MCF 10A (cell line): ENCODE results near the gene PPP1CA. TPM values are rescaled to one million over a fixed set of nuclear protein-coding genes. Genes with fewer than 3 reads are reported as not detected.

Source experiments
- BruUV-seq: library from RNA; stranded (reverse); fragments of 400-500 nt; replicated peaks from 2 replicates; lab custom pipeline; 2021; lab: Mats Ljungman, UMichigan
- CTCF ChIA-PET: fragments of 300-600 bp; sonication (Branson Sonifier 250); formaldehyde crosslinking; extraction: SDS; loops from one replicate; lab custom pipeline; 2021; ENCODE audit warnings: antibody characterized with exemption, inconsistent platforms; lab: Yijun Ruan, JAX
- POLR2A ChIA-PET: fragments of 300-600, 350-650 bp; sonication (Branson Sonifier 250); formaldehyde crosslinking; extraction: SDS; loops from one replicate; lab custom pipeline; 2020; ENCODE audit warnings: antibody characterized with exemption, inconsistent platforms; lab: Yijun Ruan, JAX
- DNase-seq: peaks from one replicate; pipeline ENCODE4 v3.0.0-alpha.2; 2018; ENCODE audit not compliant: unreplicated experiment
- H3K27ac Mint-ChIP-seq: one replicate; pipeline ENCODE4 v1.8.0; 2022; ENCODE audit warnings: mild to moderate bottlenecking, low read depth, mixed read lengths; ENCODE audit not compliant: unreplicated experiment
- H3K27me3 Mint-ChIP-seq: one replicate; pipeline ENCODE4 v1.8.0; 2022; ENCODE audit warnings: mixed read lengths; ENCODE audit not compliant: insufficient read depth, unreplicated experiment
- H3K36me3 Mint-ChIP-seq: one replicate; pipeline ENCODE4 v1.8.0; 2022; ENCODE audit warnings: mild to moderate bottlenecking, moderate library complexity, mixed read lengths; ENCODE audit not compliant: insufficient read depth, unreplicated experiment
- H3K4me1 Mint-ChIP-seq: one replicate; pipeline ENCODE4 v1.8.0; 2022; ENCODE audit warnings: mixed read lengths; ENCODE audit not compliant: insufficient read depth, unreplicated experiment
- H3K4me3 Mint-ChIP-seq: one replicate; pipeline ENCODE4 v1.8.0; 2022; ENCODE audit warnings: mild to moderate bottlenecking, moderate library complexity, mixed read lengths; ENCODE audit not compliant: unreplicated experiment
- H3K9me3 Mint-ChIP-seq: one replicate; pipeline ENCODE4 v1.8.0; 2022; ENCODE audit warnings: mixed read lengths; ENCODE audit not compliant: unreplicated experiment
- intact Hi-C: fragments of 100-400 bp; cut with micrococcal nuclease; formaldehyde crosslinking; loops from 2 replicates; pipeline ENCODE4 v1.14.1; 2022
- total RNA-seq: library from RNA; stranded (reverse); gene quantifications from 2 replicates; pipeline ENCODE4 v1.2.3, GENCODE V29; 2022
- TF ChIP-seq, protein P1 (sequence below): fragments of 200-600 bp; IDR thresholded peaks from one replicate; pipeline ENCODE4 v1.8.0; 2022; ENCODE audit warnings: antibody characterized with exemption, mild to moderate bottlenecking; ENCODE audit not compliant: unreplicated experiment

PPP1CA gene
- total RNA-seq, 1 experiment from 2014 or later = 143 TPM

DNA sequence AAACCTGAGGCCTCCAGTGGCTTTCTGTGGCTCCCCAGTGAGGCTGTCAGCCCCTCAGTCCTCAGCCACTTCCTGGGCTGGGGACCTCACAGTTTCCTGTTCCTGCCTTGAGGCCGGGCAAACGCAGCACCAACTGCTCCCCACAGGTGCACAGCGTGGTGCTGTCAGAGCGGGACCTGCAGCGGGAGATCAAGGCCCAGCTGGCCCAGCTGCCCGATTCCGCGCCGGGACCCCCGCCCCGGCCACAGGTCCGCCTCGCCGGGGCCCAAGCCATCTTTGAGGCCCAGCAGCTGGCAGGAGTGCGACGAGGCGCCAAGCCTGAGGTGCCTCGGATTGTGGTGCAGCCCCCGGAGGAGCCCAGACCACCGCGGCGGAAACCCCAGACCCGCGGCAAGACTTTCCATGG lies 7.6 kb upstream of the PPP1CA start:
- H3K4me3 Mint-ChIP-seq = no peak overlapping the region
- peaks cover 19% of the 10 kb centered on the region for H3K36me3 Mint-ChIP-seq
- DNase-seq = no peak
- no peaks in the 10 kb centered on the region for H3K27me3 Mint-ChIP-seq
- no peaks in the 10 kb centered on the region for H3K9me3 Mint-ChIP-seq
- peaks cover 4% of the 10 kb centered on the region for H3K4me1 Mint-ChIP-seq
- ChIA-PET POLR2A (interaction anchor here (2.2 kb wide), 1 partner anchor 11 kb away, joined by 6 read pairs; no protein-coding TSS in a partner anchor), CTCF (no interaction called here)
- intact Hi-C loops = no loop called here
- TF ChIP-seq, protein P1, sequence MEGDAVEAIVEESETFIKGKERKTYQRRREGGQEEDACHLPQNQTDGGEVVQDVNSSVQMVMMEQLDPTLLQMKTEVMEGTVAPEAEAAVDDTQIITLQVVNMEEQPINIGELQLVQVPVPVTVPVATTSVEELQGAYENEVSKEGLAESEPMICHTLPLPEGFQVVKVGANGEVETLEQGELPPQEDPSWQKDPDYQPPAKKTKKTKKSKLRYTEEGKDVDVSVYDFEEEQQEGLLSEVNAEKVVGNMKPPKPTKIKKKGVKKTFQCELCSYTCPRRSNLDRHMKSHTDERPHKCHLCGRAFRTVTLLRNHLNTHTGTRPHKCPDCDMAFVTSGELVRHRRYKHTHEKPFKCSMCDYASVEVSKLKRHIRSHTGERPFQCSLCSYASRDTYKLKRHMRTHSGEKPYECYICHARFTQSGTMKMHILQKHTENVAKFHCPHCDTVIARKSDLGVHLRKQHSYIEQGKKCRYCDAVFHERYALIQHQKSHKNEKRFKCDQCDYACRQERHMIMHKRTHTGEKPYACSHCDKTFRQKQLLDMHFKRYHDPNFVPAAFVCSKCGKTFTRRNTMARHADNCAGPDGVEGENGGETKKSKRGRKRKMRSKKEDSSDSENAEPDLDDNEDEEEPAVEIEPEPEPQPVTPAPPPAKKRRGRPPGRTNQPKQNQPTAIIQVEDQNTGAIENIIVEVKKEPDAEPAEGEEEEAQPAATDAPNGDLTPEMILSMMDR = no peak
- H3K27ac Mint-ChIP-seq = no peak overlapping the region
- BruUV-seq = no TSS peak

DNA sequence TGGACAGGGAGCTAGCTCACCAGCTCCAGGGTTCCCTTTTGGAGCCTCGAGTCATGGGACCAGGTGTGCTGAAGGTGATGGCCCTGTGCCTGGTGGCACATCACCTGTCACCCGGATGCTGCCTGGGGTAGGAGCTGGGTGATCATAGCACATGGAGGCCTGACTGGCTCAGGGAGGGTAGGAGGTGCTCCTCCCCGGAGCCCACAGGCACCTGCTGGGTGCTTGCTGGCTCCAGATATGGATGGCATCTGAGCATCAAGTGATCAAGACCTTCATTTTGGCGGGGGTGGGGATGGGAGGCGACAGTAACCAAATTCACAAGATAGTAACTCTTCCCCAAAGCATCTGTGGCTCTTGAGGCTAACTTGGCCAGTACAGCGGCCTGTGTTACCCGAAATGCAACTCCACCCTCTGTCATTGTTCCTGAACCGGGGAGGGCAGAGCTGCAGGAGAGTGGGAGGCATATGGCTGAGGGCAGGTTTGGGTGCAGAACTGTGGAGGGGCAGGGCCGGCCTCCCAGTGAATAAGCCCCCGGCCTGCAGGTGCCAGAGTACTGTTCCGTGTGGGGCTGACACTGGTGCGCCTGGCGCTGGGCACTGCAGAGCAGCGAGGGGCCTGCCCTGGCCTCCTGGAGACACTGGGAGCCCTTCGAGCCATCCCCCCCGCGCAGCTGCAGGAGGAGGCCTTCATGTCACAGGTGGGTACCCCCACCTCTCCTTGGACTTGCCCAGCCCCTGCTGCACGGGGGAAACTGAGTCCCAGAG lies 7.0 kb upstream of the PPP1CA start:
- Mint-ChIP-seq H3K27me3 (no peaks in the 10 kb centered on the region), H3K4me1 (peaks cover 4% of the 10 kb centered on the region), H3K27ac (no peak overlapping the region), H3K36me3 (peaks cover 19% of the 10 kb centered on the region), H3K4me3 (no peak overlapping the region), H3K9me3 (no peaks in the 10 kb centered on the region)
- TF ChIP-seq, protein P1 = no peak
- CTCF ChIA-PET = no interaction called here
- DNase-seq = no peak
- POLR2A ChIA-PET = interaction anchor here (2.2 kb wide), 1 partner anchor 12 kb away, joined by 6 read pairs; no protein-coding TSS in a partner anchor
- BruUV-seq = no TSS peak
- intact Hi-C loops = no loop called here

DNA sequence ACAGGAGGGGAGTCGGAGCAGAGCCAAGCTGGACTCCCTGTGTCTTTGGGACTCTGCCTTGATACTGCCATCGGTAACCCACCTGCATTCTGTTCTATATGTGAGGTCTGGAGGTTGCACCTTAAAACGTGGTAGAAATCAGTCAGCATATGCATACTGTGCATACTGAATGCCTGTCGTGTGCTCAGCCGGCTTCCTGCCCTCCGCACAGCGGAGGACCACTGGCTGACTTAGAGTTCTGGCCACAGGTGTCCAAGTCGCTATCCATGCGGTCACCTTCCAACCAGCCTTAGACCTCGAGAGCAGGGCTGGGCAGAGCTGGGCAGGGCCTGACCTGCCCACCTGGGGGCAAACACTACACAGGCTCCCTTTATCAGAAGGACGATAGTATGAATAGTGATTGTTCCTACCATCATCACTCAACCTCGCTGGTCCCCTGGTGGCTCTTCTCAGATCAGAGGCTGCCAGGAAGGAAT lies 6.1 kb upstream of the PPP1CA start:
- Mint-ChIP-seq H3K9me3 (no peaks in the 10 kb centered on the region), H3K27ac (no peak overlapping the region), H3K4me3 (no peak overlapping the region), H3K27me3 (no peaks in the 10 kb centered on the region), H3K36me3 (peaks cover 18% of the 10 kb centered on the region), H3K4me1 (peaks cover 4% of the 10 kb centered on the region)
- DNase-seq = no peak
- intact Hi-C loops = no loop called here
- ChIA-PET CTCF (interaction anchor here (0.6 kb wide), 1 partner anchor 51 kb away, joined by 3 read pairs; no protein-coding TSS in a partner anchor), POLR2A (interaction anchor here (2.2 kb wide), 1 partner anchor 12 kb away, joined by 6 read pairs; no protein-coding TSS in a partner anchor)
- BruUV-seq = no TSS peak
- TF ChIP-seq, protein P1 = no peak

DNA sequence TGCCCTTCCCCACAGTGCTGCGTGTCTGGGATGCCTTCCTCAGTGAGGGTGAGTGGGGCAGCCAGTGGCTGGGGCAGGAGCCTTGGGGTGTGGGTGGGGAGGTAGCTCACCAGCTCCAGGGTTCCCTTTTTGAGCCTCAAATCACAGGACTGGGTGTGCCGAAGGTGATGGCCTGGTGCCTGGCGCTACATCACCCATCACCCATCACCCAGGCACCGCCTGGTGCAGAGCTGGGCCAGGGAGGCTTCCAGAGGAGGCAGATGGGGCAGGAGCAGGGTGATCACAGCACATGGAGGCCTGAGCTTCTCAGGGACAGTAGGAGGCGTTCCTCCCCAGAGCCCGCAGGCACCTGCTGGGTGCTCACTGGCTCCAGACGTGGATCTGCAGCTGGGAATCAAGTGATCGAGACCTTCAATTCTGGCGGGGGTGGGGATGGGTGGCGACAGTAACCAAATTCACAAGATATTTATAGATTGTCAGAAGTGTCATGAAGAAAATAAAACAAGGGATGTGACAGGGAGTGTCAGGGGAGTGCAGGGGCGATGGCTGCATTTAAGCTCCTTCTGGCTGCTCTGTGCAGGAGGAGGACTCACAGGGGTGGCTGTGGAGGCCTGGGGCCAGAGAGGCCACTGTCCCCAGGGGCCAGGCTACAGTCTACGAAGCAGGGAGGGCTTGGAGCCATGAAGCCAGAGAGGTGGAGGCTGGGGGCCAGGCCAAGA lies 5.5 kb upstream of the PPP1CA start:
- TF ChIP-seq, protein P1 = no peak
- H3K9me3 Mint-ChIP-seq = no peaks in the 10 kb centered on the region
- ChIA-PET CTCF (interaction anchor here (0.6 kb wide), 1 partner anchor 50 kb away, joined by 3 read pairs; no protein-coding TSS in a partner anchor), POLR2A (interaction anchor here (0.7 to 2.2 kb wide), 2 partner anchors 13 to 186 kb away, joined by 3 to 6 read pairs; no protein-coding TSS in a partner anchor)
- intact Hi-C loops = no loop called here
- H3K27ac Mint-ChIP-seq = no peak overlapping the region
- DNase-seq = no peak
- no peak overlapping the region for H3K4me3 Mint-ChIP-seq
- H3K36me3 Mint-ChIP-seq = peaks cover 14% of the 10 kb centered on the region
- H3K4me1 Mint-ChIP-seq = peaks cover 4% of the 10 kb centered on the region
- no peaks in the 10 kb centered on the region for H3K27me3 Mint-ChIP-seq
- BruUV-seq = no TSS peak
